Keratinocyte (primary cell): ENCODE measurements around the gene PHOX2A. TPM values are rescaled to one million over a fixed set of nuclear protein-coding genes. Genes with fewer than 3 reads are reported as not detected.

Experiments
- DNase-seq: peaks from one replicate; pipeline ENCODE4 v3.0.0-alpha.2; 2011; ENCODE audit warnings: low read depth, missing footprints, low spot score
- FAIRE-seq: peaks from 2 replicates; lab custom pipeline; 2011; peaks lifted over from hg19 to GRCh38; lab: Jason Lieb, UNC
- H2AFZ ChIP-seq: 2 replicates; pipeline ENCODE4 v1.6.0; 2012; ENCODE audit warnings: low read length, control low read depth, inconsistent platforms; ENCODE audit not compliant: control insufficient read depth
- H3K27ac ChIP-seq: 2 replicates; pipeline ENCODE4 v1.5.1; 2011; ENCODE audit warnings: low read length; ENCODE audit not compliant: control insufficient read depth, insufficient read depth
- H3K27me3 ChIP-seq: 3 replicates; pipeline ENCODE4 v1.6.0; 2011; ENCODE audit warnings: low read length; ENCODE audit not compliant: control insufficient read depth, insufficient read depth; ENCODE audit errors: extremely low read depth
- H3K36me3 ChIP-seq, 2 experiments: 2 replicates in 1 of 2; 3 replicates in 1 of 2; pipeline ENCODE4 v1.5.1; 2011; ENCODE audit warnings: low read length in 2 of 2, mild to moderate bottlenecking in 1 of 2; ENCODE audit not compliant: control insufficient read depth in 2 of 2, insufficient read depth in 2 of 2; ENCODE audit errors: extremely low read depth in 1 of 2
- H3K4me1 ChIP-seq: 3 replicates; pipeline ENCODE4 v1.5.1; 2011; ENCODE audit warnings: low read length; ENCODE audit not compliant: control insufficient read depth, insufficient read depth; ENCODE audit errors: extremely low read depth
- H3K4me2 ChIP-seq: 3 replicates; pipeline ENCODE4 v1.6.0; 2011; ENCODE audit warnings: low read depth, low read length; ENCODE audit not compliant: control insufficient read depth, insufficient read depth; ENCODE audit errors: extremely low read depth
- H3K4me3 ChIP-seq, 3 experiments: fragments of 200-600 bp in 1 of 3; sonication (generic) in 1 of 3; 2 replicates in 2 of 3; 3 replicates in 1 of 3; pipeline ENCODE4 v1.5.1; 2011 to 2016; ENCODE audit warnings: low read length in 3 of 3, mild to moderate bottlenecking in 3 of 3, control low read depth in 2 of 3, inconsistent platforms in 1 of 3, low read depth in 1 of 3, mixed read lengths in 1 of 3, mixed run types in 1 of 3, moderate library complexity in 1 of 3; ENCODE audit not compliant: control insufficient read depth in 2 of 3, insufficient read depth in 2 of 3; ENCODE audit errors: extremely low read depth in 1 of 3
- H3K79me2 ChIP-seq: 2 replicates; pipeline ENCODE4 v1.6.0; 2012; ENCODE audit warnings: low read length; ENCODE audit not compliant: control insufficient read depth, insufficient read depth
- H3K9ac ChIP-seq: 3 replicates; pipeline ENCODE4 v1.6.0; 2011; ENCODE audit warnings: low read length; ENCODE audit not compliant: control insufficient read depth, insufficient read depth; ENCODE audit errors: extremely low read depth
- H3K9me1 ChIP-seq: 3 replicates; pipeline ENCODE4 v1.6.0; 2011; ENCODE audit warnings: low read length; ENCODE audit not compliant: control insufficient read depth, insufficient read depth; ENCODE audit errors: extremely low read depth
- H3K9me3 ChIP-seq: 2 replicates; pipeline ENCODE4 v1.5.1; 2012; ENCODE audit warnings: low read depth, low read length; ENCODE audit not compliant: control insufficient read depth
- H4K20me1 ChIP-seq: 3 replicates; pipeline ENCODE4 v1.6.0; 2011; ENCODE audit warnings: low read length; ENCODE audit not compliant: control insufficient read depth, insufficient read depth; ENCODE audit errors: extremely low read depth
- CTCF ChIP-seq, 3 experiments: IDR thresholded peaks in 1 of 3; conservative IDR thresholded peaks in 1 of 3; optimal IDR thresholded peaks in 1 of 3; 2 replicates in 2 of 3; 3 replicates in 1 of 3; pipeline versions ENCODE3 to v1.5.1; 2011; ENCODE audit warnings: low read length in 3 of 3, mild to moderate bottlenecking in 3 of 3, moderate library complexity in 2 of 3, control low read depth in 1 of 3, inconsistent platforms in 1 of 3; ENCODE audit not compliant: insufficient read depth in 2 of 3; ENCODE audit errors: extremely low read depth in 1 of 3
- EZH2 ChIP-seq: IDR thresholded peaks from one replicate; pipeline ENCODE4 v1.6.1; 2012; ENCODE audit warnings: inconsistent platforms, mild to moderate bottlenecking, low read length, moderate library complexity
- dilution Hi-C: fragments of 300-500 bp; cut with MboI; formaldehyde crosslinking; loops from one replicate; pipeline ENCODE4 v1.7.0; 2020; ENCODE audit warnings: low sequenced_read_pairs; ENCODE audit not compliant: extremely low pct_ligation_motif_present
- polyA plus RNA-seq, 5 experiments: library from polyadenylated mRNA; depleted of rRNA in 3 of 5; stranded (reverse) in 3 of 5; stranded (forward) in 1 of 5; unstranded in 1 of 5; fragments of >200 nt; gene quantifications; 1 replicate in 1 of 5; 2 replicates in 3 of 5; 3 replicates in 1 of 5; pipeline versions ENCODE4 v1.2.1 to v1.2.3, GENCODE V29; 2011 to 2012; ENCODE audit warnings: missing spikeins in 2 of 5, low read depth in 1 of 5, low replicate concordance in 1 of 5

PHOX2A gene
- polyA plus RNA-seq, 1 donor (not counting 4 experiments of a cell fraction or from before 2014, with no cell fraction given) = not detected

GRCh38 chr11:72278905-72279304 lies 34.9 kb upstream of the PHOX2A start:
- Histone ChIP-seq H3K9me1 (no peaks in the 10 kb centered on the region), H3K4me2 (no peak overlapping the region), H3K9me3 (no peaks in the 10 kb centered on the region), H4K20me1 (no peaks in the 10 kb centered on the region), H3K9ac (no peak overlapping the region), H3K36me3 (no peaks in the 10 kb centered on the region), H3K27ac (no peak overlapping the region), H3K79me2 (no peaks in the 10 kb centered on the region), H3K4me1 (peaks cover 3% of the 10 kb centered on the region), H3K27me3 (no peaks in the 10 kb centered on the region), H3K4me3 (no peak overlapping the region), H2AFZ (no peak overlapping the region)
- no peak for DNase-seq
- dilution Hi-C loops = no loop called here
- TF ChIP-seq EZH2 (no peak), CTCF (optimal IDR thresholded peaks at IDR 0.05 in 1 of 3, IDR thresholded peaks at IDR 0.05 in 1 of 3, conservative IDR thresholded peaks at IDR 0.05 in 1 of 3; ENCODE audit: extremely low read depth in 1 of 3, insufficient read depth in 2 of 3, low read length in 3 of 3) (no peak)
- FAIRE-seq = no peak

GRCh38 chr11:72274435-72274834 lies 30.5 kb upstream of the PHOX2A start:
- H3K4me1 ChIP-seq = peaks cover 3% of the 10 kb centered on the region
- no peak for TF ChIP-seq EZH2
- TF ChIP-seq CTCF (optimal IDR thresholded peaks at IDR 0.05 in 1 of 3, IDR thresholded peaks at IDR 0.05 in 1 of 3, conservative IDR thresholded peaks at IDR 0.05 in 1 of 3; ENCODE audit: extremely low read depth in 1 of 3, insufficient read depth in 2 of 3, low read length in 3 of 3) = no peak
- FAIRE-seq (no peak), DNase-seq (no peak)
- no peaks in the 10 kb centered on the region for H4K20me1 ChIP-seq
- no peak overlapping the region for H3K27ac ChIP-seq
- no peak overlapping the region for H3K9ac ChIP-seq
- no peak overlapping the region for H2AFZ ChIP-seq
- H3K79me2 ChIP-seq = no peaks in the 10 kb centered on the region
- no peak overlapping the region for H3K4me3 ChIP-seq
- no peaks in the 10 kb centered on the region for H3K36me3 ChIP-seq
- no peaks in the 10 kb centered on the region for H3K9me3 ChIP-seq
- dilution Hi-C loops = no loop called here
- no peaks in the 10 kb centered on the region for H3K9me1 ChIP-seq
- no peaks in the 10 kb centered on the region for H3K27me3 ChIP-seq
- no peak overlapping the region for H3K4me2 ChIP-seq
